Epidermal melanocyte (primary cell): Measurements from ENCODE around the gene BLOC1S5.
"Not testable (repeated sequence)": the region's sequence is repeated elsewhere in the genome, so short reads cannot be mapped to it uniquely, and the experiment has no call there.

Source experiments
- DNase-seq: peaks from one replicate; pipeline ENCODE4 v3.0.0; 2011; ENCODE audit warnings: low spot score; ENCODE audit not compliant: insufficient read length

The BLOC1S5 gene

DNA sequence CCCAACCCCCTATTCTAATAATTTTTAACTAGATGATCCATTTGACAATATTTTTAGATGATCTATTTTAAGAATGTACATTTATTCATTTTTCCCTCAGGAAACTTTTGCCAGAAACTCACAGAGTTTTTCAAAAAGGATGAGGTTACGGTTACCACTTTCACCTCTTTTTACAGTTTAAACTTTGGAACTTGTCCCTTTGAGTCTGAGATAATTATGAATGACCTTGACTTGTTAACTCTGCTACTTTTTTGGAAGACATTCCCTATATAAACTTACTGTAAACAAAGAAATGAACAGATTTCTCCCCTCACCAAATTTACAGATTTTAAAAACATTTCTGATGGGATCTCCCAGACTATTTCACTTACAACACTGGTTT lies 18.4 kb upstream of the BLOC1S5 start:
- DNase-seq = no peak

- DNase-seq = no peak
These were observed 16.4 kb upstream of the BLOC1S5 start for GRCh38 chr6:8080362-8081151.

DNA sequence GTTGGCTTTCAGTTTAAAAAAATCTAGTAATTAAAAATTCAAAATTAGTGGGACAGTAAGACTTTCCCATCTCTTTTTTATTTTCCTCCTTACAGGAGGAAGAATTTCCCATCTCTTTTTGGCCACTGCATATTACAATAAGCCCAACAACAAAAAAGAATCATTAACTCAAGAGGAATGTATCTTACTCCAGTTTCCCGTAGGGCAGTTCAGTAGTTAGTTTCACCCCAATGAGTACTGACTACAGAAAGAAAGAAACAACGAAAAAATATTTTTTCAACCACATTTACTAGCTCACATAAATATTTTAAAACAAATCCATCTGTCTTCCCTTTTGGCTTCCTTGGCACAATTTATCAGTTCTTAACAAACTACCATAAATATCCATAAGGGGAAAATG lies 14.9 kb upstream of the BLOC1S5 start:
- no peak for DNase-seq

- no peak for DNase-seq
These were observed 13.8 kb upstream of the BLOC1S5 start for GRCh38 chr6:8077991-8078390.

DNA sequence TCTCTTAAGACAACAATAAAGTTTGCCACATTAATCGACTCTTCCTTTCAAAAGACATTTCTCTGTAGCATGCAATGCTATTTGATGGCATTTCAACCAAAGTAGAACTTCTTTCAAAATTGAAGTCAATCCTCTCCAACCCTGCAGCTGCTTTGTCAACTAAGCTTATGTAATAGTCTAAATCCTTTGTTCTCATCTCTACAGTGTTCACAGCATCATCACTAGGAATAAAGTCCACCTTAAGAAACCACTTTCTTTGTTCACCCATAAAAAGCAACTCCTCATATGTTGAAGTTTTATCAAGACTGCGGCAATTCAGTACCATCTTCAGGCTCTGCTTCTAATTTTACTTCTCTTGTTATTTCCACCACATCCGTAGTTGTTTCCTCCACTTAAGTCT lies 11.5 kb upstream of the BLOC1S5 start:
- DNase-seq = no peak

DNA sequence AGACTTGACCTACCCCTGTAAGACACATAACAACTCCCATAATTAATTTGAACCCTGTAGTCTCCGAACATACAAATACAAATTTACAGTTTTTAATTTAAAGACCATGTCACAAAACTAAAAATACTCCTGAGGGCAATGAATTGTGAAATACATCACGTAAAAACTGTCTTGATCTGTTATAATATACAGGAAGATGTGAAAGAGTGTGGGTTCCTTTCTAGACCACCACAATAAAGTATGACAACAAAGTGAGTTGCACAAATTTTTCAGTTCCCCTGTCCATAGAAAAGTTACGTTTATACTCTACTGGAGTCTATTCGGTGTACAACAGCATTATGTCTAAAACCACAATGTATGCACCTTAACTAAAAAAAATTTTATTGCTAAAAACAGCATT lies 11.0 kb upstream of the BLOC1S5 start:
- no peak for DNase-seq

DNA sequence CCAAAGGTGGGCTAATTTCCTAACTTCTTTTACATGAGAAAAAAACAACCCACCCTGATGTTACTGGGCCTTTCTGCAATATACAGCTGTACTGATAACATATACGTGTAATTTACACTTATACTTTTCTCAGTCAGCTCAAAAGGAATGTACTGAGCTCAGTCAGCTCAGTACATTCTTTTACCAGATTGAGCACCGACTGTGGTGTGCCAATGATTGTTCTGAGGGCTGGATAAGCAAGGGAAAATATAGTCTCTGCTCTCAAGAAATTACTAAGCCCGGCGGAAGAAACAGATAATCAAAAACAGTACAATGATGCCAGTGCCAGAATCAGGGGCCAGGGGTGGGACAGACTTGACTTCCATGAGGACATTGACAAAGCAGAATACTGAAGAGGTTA lies 10.0 kb upstream of the BLOC1S5 start:
- DNase-seq = no peak

GRCh38 chr6:8073758-8074157 lies 9.6 kb upstream of the BLOC1S5 start:
- DNase-seq = no peak

GRCh38 chr6:8070718-8071117 lies 6.5 kb upstream of the BLOC1S5 start:
- no peak for DNase-seq

GRCh38 chr6:8069631-8070284 lies 5.6 kb upstream of the BLOC1S5 start:
- DNase-seq = no peak

DNA sequence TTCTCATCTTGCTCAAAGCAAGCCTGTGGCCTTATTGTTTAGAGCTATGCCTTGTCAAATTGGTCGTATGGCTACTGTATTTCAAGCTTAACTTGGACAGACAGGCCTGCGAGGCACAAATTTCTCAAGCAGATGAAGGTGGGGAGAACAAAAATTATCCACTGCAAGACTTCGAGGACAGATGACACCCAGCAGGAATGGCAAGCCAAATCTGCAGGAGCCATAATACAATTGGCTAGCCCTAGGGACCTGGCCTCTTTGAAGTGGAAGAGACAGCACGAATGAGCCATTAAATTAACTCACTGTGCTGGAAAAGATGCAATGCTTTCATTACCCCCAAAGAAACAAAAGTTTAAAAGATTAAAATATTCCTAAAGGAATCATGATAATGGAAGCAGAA lies 5.0 kb upstream of the BLOC1S5 start:
- no peak for DNase-seq

DNA sequence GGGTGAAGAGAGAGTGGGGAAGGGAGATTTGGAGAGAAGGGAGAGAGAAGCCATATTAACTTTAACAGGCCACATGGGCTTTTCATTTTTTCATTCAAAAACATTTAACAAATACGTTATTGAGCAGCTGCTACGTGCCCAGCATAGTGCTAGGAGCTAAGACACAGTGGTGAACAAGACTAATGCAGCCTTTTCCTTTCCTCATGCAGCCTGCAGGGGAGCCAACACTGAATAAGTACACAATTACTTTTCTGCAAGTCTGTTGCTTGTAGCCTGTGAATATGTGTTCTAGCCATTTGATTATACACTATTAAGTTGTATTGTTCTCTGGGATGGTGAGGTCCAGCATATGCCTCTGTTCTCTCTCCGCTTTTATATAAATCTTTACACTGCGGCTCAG lies 1.9 kb upstream of the BLOC1S5 start:
- DNase-seq = no peak

GRCh38 chr6:8065519-8065911 lies 1.3 kb upstream of the BLOC1S5 start:
- no peak for DNase-seq

DNA sequence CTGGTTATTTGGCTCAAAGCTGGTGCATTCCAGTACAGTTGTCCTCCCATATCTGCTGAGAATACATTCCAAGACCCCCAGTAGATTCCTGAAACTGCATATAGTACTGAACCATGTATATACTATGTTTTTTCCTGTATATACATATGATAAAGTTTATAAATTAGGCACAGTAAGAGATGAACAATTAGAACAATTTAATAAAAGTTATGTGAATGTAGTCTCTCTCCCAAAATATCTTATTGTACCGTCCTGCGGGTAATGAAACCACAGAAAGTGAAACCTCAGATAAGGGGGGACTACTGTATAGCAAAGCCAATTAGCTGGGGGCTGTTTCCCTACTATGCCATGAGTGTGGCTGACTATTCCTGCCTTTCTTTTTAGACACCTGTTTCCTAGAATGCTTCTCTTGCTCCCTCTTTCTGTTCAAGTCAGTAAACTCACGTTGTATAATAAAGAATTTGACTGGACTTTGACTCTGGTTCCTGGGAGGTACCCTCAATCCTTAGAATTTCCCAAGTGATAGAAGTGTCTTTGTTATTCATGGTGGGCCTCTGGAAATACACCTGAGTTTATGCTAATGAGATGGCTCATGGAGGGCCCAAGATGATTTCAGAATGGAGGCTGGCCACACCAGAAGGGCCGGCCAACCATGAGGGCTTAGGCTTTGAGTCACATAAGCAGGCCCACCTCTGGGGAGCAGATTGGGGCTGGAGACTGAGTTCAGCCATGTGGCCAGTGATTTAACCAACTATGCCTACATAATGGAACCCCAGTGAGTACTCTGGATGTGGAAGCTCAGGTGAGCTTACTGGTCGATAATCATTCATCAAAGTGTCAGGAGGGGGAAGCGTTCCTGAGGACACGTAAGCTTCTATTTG lies 689 bp upstream of the BLOC1S5 start:
- no peak for DNase-seq

GRCh38 chr6:8061736-8062135 lies 2.5 kb downstream of the BLOC1S5 start:
- no peak for DNase-seq

DNA sequence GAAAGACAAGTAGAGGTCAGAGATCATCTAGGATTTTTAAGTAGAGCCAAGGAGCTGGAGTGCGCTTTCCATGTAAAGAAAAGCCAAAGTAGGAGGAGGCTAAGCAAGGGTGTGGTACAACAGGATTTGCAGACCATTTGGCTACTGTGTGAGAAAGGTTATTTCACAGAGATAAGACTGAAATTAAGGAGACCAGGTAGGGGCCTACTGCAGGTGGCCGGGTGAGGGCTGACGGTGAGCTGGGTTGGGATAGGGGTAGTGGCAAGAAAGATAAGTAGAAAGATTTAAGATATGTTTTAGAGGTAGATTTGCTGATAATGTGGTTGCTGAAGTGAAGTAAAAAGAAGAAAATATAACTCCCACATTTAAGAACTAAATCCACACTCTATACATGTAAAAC lies 3.8 kb downstream of the BLOC1S5 start:
- DNase-seq = no peak

DNA sequence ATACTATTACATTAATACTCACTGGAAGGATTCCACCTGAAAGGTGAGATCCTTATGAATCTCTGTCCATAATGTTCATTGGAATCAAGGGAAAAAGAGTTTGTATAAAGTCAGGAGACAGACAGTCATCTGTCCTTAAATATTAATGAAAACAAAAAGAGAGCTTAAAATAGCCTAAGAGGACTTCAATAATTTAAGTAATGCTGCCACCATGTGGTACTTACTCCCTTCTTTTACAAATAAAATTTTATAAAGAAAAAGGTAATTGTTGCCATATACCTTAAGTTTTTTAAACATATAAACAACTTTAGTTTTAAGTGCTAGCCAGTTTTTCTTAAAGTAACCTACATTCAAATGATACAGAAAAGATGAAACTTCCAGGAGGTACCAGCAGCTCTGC lies 5.1 kb downstream of the BLOC1S5 start:
- no peak for DNase-seq

- DNase-seq = no peak
These were observed 6.4 kb downstream of the BLOC1S5 start for GRCh38 chr6:8057793-8058192.

DNA sequence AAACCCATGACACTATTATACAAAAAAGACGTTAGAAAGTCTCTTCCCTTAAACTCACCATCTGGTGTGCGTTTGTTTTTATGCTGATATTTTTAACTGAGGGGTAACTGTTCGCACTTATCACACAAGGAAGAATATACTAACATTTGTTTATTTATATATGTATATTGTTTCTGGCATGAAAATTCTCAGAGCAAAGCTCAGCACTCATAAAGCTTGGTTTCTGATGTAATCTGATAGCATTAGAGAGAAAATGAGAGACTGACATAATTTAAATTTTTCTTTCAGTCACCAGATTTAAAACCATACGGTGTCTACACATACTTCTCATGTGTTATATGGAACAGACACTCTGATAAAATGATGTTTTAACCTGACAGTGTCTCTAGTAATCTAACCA lies 6.9 kb downstream of the BLOC1S5 start:
- no peak for DNase-seq

DNA sequence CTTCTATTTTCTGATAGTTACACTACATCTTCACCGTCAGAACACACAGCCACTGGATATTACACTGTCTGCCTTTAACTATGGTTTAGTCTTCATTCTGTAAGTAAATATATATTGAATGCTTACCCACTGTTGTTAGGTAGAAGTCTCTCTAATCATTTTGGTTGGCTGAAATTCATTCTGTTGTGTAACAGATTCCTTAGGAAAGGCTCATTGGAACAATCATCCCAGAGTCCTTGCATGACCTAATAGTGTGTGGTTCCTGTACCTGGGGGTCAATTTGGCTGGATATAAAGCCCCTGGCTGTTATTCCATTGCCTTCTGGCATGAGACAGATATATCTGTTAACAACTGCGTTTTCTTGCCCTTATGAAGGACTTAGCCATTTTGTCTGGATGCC lies 9.9 kb downstream of the BLOC1S5 start:
- DNase-seq = no peak

GRCh38 chr6:8047541-8048292 lies 16.5 kb downstream of the BLOC1S5 start:
- no peak for DNase-seq

GRCh38 chr6:8045769-8046168 lies 18.4 kb downstream of the BLOC1S5 start:
- not testable (repeated sequence) for DNase-seq
